Karpas-422 (cell line): Measurements from ENCODE around the gene GCK. TPM values are rescaled to one million over a fixed set of nuclear protein-coding genes. Genes with fewer than 3 reads are reported as not detected.
A peak's percentile ranks its signal among the peaks of the same experiment; 100 is the strongest.

ENCODE experiments used
- DNase-seq: peaks from one replicate; pipeline ENCODE4 v3.0.0-alpha.2; 2015
- H2AFZ ChIP-seq: fragments of 200-600 bp; sonication (generic); 2 replicates; pipeline ENCODE4 v1.6.1; 2014; ENCODE audit warnings: antibody characterized with exemption, low read length, mixed read lengths
- H3K27ac ChIP-seq: fragments of 200-600 bp; sonication (generic); 2 replicates; pipeline ENCODE4 v1.5.1; 2014; ENCODE audit warnings: mild to moderate bottlenecking, low read length, moderate library complexity
- H3K27me3 ChIP-seq: fragments of 200-600 bp; sonication (generic); 2 replicates; pipeline ENCODE4 v1.6.1; 2014; ENCODE audit warnings: low read length, mixed read lengths
- H3K36me3 ChIP-seq: fragments of 200-600 bp; sonication (generic); 2 replicates; pipeline ENCODE4 v1.6.1; 2014; ENCODE audit warnings: low read length, mixed read lengths; ENCODE audit not compliant: insufficient read depth
- H3K4me1 ChIP-seq: fragments of 200-600 bp; sonication (generic); 2 replicates; pipeline ENCODE4 v1.6.1; 2014; ENCODE audit warnings: mild to moderate bottlenecking, low read length, mixed read lengths
- H3K4me2 ChIP-seq: fragments of 200-600 bp; sonication (generic); 2 replicates; pipeline ENCODE4 v1.6.1; 2014; ENCODE audit warnings: low read length, low read depth, mild to moderate bottlenecking; ENCODE audit not compliant: poor library complexity, severe bottlenecking
- H3K4me3 ChIP-seq: fragments of 200-600 bp; sonication (generic); 2 replicates; pipeline ENCODE4 v1.5.1; 2014; ENCODE audit warnings: mild to moderate bottlenecking, antibody characterized with exemption, low read length, mixed read lengths
- H3K79me2 ChIP-seq: fragments of 200-600 bp; sonication (generic); 2 replicates; pipeline ENCODE4 v1.6.1; 2014; ENCODE audit warnings: mild to moderate bottlenecking, low read length, mixed read lengths
- H3K9ac ChIP-seq: fragments of 200-600 bp; sonication (generic); 2 replicates; pipeline ENCODE4 v1.6.0; 2014; ENCODE audit warnings: low read length
- H3K9me2 ChIP-seq: fragments of 200-600 bp; sonication (generic), shearing (Covaris generic); replicated peaks from 2 replicates; pipeline ENCODE4 v1.6.0; 2014; ENCODE audit warnings: mild to moderate bottlenecking, low read length, moderate library complexity; ENCODE audit not compliant: insufficient read depth
- H3K9me3 ChIP-seq: fragments of 300-700, 200-600 bp; sonication (generic); 2 replicates; pipeline ENCODE4 v1.6.1; 2014; ENCODE audit warnings: low read length, mixed read lengths
- H4K20me1 ChIP-seq: fragments of 200-600 bp; sonication (generic); 2 replicates; pipeline ENCODE4 v1.6.1; 2014; ENCODE audit warnings: mild to moderate bottlenecking, antibody characterized with exemption, low read length, low read depth; ENCODE audit not compliant: insufficient read depth
- total RNA-seq: library from RNA; depleted of rRNA; stranded (reverse); fragments of >200 nt; shearing (Covaris generic); gene quantifications from 2 replicates; pipeline ENCODE4 v1.2.3, GENCODE V29; 2014; ENCODE audit warnings: low replicate concordance

The GCK gene
- total RNA-seq, 1 experiment from 2014 or later = not detected

DNA sequence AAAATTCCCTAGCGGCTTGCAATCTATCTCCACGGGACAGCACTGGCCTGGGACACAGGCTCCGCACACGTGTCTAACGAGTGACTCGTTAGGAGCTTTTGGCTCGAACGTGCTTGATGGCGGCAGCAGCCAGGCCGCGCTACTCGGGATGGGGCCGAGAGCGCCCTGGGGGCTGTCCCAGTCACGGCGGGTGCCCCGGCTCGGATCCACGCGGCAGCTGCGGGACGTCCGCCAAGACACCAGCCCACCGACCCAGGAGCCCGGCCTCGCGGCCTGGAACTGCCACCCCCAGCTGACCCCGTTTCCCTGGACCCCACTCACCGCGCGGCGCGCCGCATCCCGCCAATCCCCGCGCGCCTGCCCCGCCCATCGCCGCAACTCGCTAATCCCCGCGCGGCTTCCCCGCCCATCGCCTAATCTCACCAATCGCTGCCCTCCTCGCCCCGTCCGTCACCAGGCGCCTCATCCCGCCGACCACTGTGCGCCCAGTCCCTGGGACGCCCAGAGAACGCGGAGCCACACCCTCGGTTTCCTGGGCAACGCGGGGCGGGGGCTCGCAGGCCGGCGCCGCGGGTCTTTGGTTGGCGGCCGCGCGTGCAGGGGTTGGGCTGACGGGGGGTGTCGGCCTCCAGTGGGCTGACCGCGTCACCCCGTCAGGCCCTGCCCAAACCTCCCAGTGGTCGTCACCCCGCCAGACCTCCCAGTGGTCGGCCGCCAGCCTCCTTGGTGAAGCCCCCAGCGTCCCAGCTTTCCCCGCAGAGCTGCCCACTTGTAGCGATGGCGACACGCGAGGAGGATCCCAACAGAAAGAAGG lies 65.8 kb downstream of the GCK start, which contains the start of gene POLD2:
Gene POLD2, minus strand, starts transcription at position 359 of the 814 bp plus-strand sequence. CDS start 1,495 bp downstream, outside the sequence.
- Histone ChIP-seq H3K27ac (peak within 1 kb of the TSS; percentile 58), H3K4me3 (peak within 1 kb of the TSS; percentile 72), H3K4me1 (peaks cover 38% of the 10 kb centered on the region), H3K9ac (peak within 1 kb of the TSS; percentile 78), H3K36me3 (peaks cover 17% of the 10 kb centered on the region), H3K9me3 (no peaks in the 10 kb centered on the region), H4K20me1 (peaks cover 5% of the 10 kb centered on the region; the same call in 1 of the 2 replicates), H2AFZ (peak within 1 kb of the TSS; percentile 87), H3K27me3 (no peaks in the 10 kb centered on the region), H3K79me2 (peaks cover 38% of the 10 kb centered on the region), H3K9me2 (no peaks in the 10 kb centered on the region), H3K4me2 (peak within 1 kb of the TSS; percentile 92)
- peak; percentile 99 for DNase-seq

DNA sequence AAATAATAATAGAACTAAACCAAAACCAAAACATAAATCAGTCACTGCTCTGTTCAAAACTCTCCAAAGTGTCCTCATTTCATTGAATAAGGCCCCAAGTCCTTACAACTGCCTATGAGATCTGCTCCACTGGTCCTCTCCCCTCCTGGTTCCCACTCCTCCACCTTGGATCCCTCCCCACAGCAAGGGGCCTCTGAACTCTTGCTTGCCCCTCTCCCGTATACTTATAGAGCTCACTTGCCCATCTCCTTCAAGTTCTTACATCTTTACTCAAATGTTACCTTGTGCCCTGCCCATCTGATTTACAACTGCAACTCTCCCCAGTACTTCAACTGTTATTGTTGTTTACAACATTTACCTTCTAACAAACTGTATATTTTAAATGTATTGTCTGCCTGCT lies 66.7 kb downstream of the GCK start:
- Histone ChIP-seq H3K9ac (peak overlapping the region; percentile 75), H3K4me3 (peak overlapping the region; percentile 72), H3K79me2 (peaks cover 38% of the 10 kb centered on the region), H3K27ac (peak overlapping the region; percentile 58), H3K4me1 (peaks cover 33% of the 10 kb centered on the region), H4K20me1 (peaks cover 5% of the 10 kb centered on the region; the same call in 1 of the 2 replicates), H3K4me2 (peak overlapping the region; percentile 92), H3K9me3 (no peaks in the 10 kb centered on the region), H3K27me3 (no peaks in the 10 kb centered on the region), H2AFZ (no peak overlapping the region), H3K9me2 (no peaks in the 10 kb centered on the region), H3K36me3 (peaks cover 17% of the 10 kb centered on the region)
- DNase-seq = no peak

DNA sequence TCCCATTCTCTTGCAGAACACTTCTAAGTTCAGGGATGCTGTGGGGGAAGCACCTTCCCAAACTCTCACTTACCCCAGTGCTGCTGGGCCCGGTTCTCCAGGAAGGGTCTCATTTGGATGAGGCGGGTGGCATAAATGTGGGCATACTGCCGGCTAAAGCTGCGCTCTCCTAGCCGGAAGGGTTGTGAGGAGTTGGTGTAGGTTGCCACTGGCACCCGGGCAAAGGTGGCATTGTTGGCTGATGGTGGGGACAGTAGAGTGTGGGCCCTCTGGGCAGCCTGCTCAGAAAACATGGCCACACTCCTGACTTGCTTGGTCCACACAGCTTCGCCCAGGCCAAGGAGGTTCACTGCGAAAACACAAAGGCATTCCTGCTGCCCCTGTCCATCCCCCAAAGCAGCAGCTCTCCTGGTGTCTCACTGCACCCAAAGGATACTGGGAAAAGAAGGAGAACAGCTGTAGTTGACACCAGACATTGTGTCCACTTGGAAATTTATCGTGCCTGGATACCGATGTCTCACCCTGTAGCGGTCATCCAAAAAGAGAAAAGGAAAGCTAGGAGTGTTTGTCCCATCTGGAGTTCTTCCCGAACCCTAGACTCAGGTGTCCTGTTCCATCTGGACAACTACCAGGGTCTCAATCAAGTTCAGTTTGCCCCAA lies 67.3 kb downstream of the GCK start:
- Histone ChIP-seq H3K27ac (peak overlapping the region; percentile 58), H4K20me1 (peaks cover 5% of the 10 kb centered on the region; the same call in 1 of the 2 replicates), H3K4me1 (peaks cover 28% of the 10 kb centered on the region), H3K79me2 (peaks cover 38% of the 10 kb centered on the region), H3K4me2 (peak overlapping the region; percentile 92), H3K36me3 (peaks cover 20% of the 10 kb centered on the region), H3K27me3 (no peaks in the 10 kb centered on the region), H3K9me2 (no peaks in the 10 kb centered on the region), H3K9me3 (no peaks in the 10 kb centered on the region), H2AFZ (no peak overlapping the region), H3K9ac (peak overlapping the region; percentile 75), H3K4me3 (peak overlapping the region; percentile 72)
- DNase-seq = no peak

DNA sequence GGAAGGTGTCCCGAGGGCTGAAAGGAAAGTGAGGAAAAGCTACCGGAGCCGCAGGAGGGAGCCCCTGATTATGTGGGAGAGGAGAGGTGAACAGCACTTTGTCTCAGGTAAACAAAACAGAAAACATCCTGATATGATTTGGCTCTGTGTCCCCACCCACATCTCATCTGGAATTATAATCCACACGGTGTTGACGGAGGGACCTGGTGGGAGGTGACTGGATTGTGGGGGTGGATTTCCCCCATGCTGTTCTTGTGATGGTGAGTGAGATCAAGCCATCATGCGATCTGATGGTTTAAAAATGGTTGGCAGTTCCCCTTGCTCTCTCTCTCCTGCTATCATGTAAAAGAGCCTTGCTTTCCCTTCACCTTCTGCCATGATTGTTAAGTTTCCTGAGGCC lies 68.8 kb downstream of the GCK start:
- Histone ChIP-seq H3K79me2 (peaks cover 38% of the 10 kb centered on the region), H3K4me3 (no peak overlapping the region), H3K9me3 (no peaks in the 10 kb centered on the region), H2AFZ (no peak overlapping the region), H3K27me3 (no peaks in the 10 kb centered on the region), H3K36me3 (peaks cover 20% of the 10 kb centered on the region), H3K9me2 (no peaks in the 10 kb centered on the region), H4K20me1 (peaks cover 5% of the 10 kb centered on the region; the same call in 1 of the 2 replicates), H3K9ac (no peak overlapping the region; the same call in 1 of the 2 replicates), H3K4me1 (peaks cover 26% of the 10 kb centered on the region), H3K27ac (no peak overlapping the region), H3K4me2 (no peak overlapping the region)
- DNase-seq = no peak

DNA sequence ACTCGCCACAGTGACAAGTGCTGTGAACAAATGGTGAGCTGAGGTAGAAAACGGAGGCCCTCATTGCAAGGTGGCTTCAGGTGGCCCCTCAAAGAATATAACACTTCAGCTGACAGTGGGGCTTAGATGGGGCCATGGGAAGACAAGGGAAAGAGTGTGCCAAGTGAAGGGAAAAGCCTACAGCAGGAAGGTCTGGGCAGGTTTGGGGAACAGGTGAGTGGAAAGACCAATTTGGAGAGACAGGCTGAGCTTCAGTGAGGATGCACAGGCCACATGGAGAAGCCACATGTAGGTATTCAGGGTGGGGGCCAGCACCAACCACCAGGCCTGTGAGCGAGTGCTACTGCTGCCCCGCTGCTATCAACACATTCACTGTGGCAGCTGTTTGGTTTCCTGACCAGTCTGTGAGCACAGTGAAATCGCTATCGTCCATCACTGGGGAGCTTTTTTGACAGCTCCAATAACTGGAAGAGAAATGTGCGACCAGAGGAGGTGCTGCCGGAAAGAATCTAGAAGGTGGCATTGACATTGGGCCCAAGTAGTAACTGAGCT lies 69.3 kb downstream of the GCK start:
- H3K4me3 ChIP-seq = no peak overlapping the region
- no peak overlapping the region for H3K4me2 ChIP-seq
- no peak for DNase-seq
- no peaks in the 10 kb centered on the region for H3K9me2 ChIP-seq
- no peak overlapping the region for H3K27ac ChIP-seq
- no peaks in the 10 kb centered on the region for H3K9me3 ChIP-seq
- no peaks in the 10 kb centered on the region for H3K27me3 ChIP-seq
- H3K4me1 ChIP-seq = peaks cover 26% of the 10 kb centered on the region
- H2AFZ ChIP-seq = no peak overlapping the region
- peaks cover 20% of the 10 kb centered on the region for H3K36me3 ChIP-seq
- peaks cover 38% of the 10 kb centered on the region for H3K79me2 ChIP-seq
- peaks cover 5% of the 10 kb centered on the region; the same call in 1 of the 2 replicates for H4K20me1 ChIP-seq
- no peak overlapping the region for H3K9ac ChIP-seq

DNA sequence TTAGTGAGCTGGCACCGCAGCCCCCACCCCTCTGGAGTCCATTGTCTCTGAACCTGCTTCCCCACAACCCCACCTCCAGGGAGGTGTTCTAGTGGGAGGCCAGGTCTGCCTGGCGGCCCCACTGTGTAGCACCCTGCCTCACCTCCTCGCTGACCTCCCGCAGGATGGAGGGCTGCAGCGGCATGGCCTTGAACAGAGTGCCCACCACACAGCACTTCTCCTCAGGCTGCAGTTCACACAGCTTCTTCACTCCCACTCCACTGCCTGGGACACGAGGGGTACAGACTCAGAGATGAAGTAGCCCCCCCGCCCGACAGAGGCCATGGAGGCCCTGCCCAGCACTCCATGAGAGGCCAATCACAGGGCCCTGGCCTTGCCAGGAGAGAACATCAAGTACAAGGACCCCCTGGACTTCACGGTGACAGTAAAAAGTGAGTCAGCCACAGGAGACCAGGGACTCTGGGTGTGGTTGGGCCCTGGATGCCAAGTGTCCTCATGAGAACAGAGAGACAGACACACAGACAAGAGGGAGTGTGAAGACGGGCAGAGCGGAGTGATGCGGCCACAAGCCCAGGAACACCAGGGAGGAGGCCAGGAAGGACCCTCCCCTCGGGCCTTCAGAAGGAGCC lies 71.3 kb downstream of the GCK start:
- Histone ChIP-seq H3K4me2 (no peak overlapping the region), H2AFZ (no peak overlapping the region), H3K9me3 (no peaks in the 10 kb centered on the region), H3K9ac (no peak overlapping the region), H3K4me1 (peaks cover 21% of the 10 kb centered on the region), H3K27me3 (no peaks in the 10 kb centered on the region), H3K9me2 (no peaks in the 10 kb centered on the region), H4K20me1 (peaks cover 5% of the 10 kb centered on the region; the same call in 1 of the 2 replicates), H3K79me2 (peaks cover 35% of the 10 kb centered on the region), H3K36me3 (peaks cover 20% of the 10 kb centered on the region), H3K27ac (no peak overlapping the region), H3K4me3 (no peak overlapping the region)
- DNase-seq = no peak

DNA sequence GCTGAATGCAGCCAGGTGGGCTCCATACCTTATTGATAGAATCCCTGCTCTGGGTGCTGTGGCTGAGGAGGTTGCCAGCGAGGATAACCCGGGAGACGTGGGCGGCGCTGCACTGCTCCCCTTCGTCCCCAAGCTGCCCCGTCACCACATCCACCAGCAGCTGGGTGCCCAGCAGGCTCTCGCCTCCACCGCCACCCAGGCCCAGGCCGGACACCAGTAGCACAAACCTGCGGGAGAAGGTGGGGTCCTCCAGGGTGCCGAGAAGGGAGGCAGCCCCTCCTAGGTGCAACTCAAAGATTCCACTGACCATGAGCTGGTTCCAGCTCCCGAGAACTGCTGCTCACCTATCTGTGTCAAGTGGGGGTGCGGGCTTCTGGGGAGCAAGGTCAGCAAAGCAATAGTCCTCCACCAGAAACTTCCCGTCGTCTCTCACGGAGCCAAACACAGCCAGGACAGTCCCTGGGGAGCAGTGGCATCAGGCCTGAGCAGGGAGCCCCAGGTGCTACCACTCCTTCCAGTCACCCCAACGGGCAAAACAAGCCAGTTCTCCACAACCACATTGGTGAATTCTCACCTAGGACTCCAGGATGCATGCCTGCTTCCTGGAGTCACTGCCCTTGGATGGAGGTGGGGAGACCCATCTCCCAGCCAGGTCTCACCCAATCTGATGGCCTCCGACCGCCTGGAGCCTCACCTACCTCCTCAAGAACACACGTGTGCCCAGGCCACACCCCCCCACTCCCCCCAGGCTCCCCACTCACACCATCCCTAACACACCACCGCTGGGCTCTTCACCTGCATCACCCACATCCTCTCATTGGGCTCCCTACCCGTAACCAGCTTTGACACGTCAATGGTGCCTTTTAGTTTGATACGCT lies 72.2 kb downstream of the GCK start:
- Histone ChIP-seq H3K9me2 (no peaks in the 10 kb centered on the region), H3K4me2 (no peak overlapping the region), H2AFZ (no peak overlapping the region), H3K9ac (no peak overlapping the region), H3K27ac (no peak overlapping the region), H4K20me1 (peaks cover 5% of the 10 kb centered on the region; the same call in 1 of the 2 replicates), H3K4me3 (no peak overlapping the region), H3K4me1 (peaks cover 24% of the 10 kb centered on the region), H3K36me3 (peaks cover 20% of the 10 kb centered on the region), H3K27me3 (no peaks in the 10 kb centered on the region), H3K79me2 (peaks cover 26% of the 10 kb centered on the region), H3K9me3 (no peaks in the 10 kb centered on the region)
- DNase-seq = no peak
